ENCODE results near the gene ZBTB39. TPM values are rescaled to one million over a fixed set of nuclear protein-coding genes. Genes with fewer than 3 reads are reported as not detected.

ZBTB39 gene
- total RNA-seq, 4 donors from 2014 or later: 7.6 to 13.0 (median 10.9) TPM

- DNase-seq: no peak
- intact Hi-C loops (cut with DNase I; ENCODE audit: low total_unique reads): no loop called here
- H3K4me1 ChIP-seq: no peaks in the 10 kb centered on the region
- no peaks in the 10 kb centered on the region for H3K9me3 ChIP-seq
- no peaks in the 10 kb centered on the region for H3K27me3 ChIP-seq
- no peaks in the 10 kb centered on the region for H3K36me3 ChIP-seq
- TF ChIP-seq, protein P1, sequence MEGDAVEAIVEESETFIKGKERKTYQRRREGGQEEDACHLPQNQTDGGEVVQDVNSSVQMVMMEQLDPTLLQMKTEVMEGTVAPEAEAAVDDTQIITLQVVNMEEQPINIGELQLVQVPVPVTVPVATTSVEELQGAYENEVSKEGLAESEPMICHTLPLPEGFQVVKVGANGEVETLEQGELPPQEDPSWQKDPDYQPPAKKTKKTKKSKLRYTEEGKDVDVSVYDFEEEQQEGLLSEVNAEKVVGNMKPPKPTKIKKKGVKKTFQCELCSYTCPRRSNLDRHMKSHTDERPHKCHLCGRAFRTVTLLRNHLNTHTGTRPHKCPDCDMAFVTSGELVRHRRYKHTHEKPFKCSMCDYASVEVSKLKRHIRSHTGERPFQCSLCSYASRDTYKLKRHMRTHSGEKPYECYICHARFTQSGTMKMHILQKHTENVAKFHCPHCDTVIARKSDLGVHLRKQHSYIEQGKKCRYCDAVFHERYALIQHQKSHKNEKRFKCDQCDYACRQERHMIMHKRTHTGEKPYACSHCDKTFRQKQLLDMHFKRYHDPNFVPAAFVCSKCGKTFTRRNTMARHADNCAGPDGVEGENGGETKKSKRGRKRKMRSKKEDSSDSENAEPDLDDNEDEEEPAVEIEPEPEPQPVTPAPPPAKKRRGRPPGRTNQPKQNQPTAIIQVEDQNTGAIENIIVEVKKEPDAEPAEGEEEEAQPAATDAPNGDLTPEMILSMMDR (IDR thresholded peaks at IDR 0.05): no peak
- TF ChIP-seq POLR2A (IDR thresholded peaks at IDR 0.05): no peak
- no peak overlapping the region for H3K27ac ChIP-seq
- no peak overlapping the region for H3K4me3 ChIP-seq
Measured at GRCh38 chr12:56999456-56999855, 6.9 kb downstream of the ZBTB39 start.

DNA sequence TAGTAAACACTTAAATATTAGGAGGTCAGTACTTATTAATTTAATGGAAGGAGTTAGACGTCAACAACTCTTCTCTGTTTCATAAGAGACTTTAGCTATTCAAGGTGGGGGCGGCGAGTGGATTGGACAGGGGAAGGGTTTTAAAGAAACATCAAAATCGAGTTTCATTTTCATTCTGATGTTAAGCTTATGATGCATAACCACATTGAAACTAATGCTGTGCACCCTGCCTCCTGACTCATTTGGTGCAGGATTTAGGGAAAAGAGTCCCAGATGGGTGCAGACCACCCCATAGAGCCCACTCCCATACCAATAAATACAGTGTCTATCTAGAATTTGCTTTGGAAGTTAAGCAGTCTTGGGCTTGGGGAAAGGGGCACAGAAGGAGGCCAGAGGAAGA is 7.4 kb downstream of the ZBTB39 start:
- Histone ChIP-seq H3K36me3 (no peaks in the 10 kb centered on the region), H3K27me3 (no peaks in the 10 kb centered on the region), H3K4me1 (no peaks in the 10 kb centered on the region), H3K9me3 (no peaks in the 10 kb centered on the region), H3K4me3 (no peak overlapping the region), H3K27ac (no peak overlapping the region)
- TF ChIP-seq POLR2A (IDR thresholded peaks at IDR 0.05): no peak
- intact Hi-C loops (cut with DNase I; ENCODE audit: low total_unique reads): no loop called here
- no peak for DNase-seq

DNA sequence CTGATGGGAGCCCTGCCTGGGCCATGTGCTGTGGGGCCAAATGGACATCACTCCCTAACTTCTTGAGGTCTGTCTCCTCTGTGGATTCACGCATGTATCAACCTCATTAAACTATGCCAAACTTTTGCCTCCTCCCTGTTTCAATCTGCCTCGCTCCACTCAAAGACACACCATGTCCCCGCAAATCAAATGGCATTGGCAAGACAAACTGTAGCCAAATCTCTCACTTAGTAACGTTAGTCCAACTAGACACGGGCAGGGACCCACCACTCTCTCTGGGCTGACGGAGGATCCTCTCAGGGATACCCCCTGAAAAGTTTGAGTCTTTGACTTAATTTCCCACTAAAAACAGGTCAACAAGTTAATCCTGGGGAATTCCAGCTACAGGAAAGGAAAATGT is 8.0 kb downstream of the ZBTB39 start:
- Histone ChIP-seq H3K4me1 (no peaks in the 10 kb centered on the region), H3K4me3 (no peak overlapping the region), H3K27ac (no peak overlapping the region), H3K27me3 (no peaks in the 10 kb centered on the region), H3K36me3 (no peaks in the 10 kb centered on the region), H3K9me3 (no peaks in the 10 kb centered on the region)
- no peak for DNase-seq
- TF ChIP-seq, protein P1 (IDR thresholded peaks at IDR 0.05): no peak
- TF ChIP-seq POLR2A (IDR thresholded peaks at IDR 0.05): no peak
- intact Hi-C loops (cut with DNase I; ENCODE audit: low total_unique reads): no loop called here

DNA sequence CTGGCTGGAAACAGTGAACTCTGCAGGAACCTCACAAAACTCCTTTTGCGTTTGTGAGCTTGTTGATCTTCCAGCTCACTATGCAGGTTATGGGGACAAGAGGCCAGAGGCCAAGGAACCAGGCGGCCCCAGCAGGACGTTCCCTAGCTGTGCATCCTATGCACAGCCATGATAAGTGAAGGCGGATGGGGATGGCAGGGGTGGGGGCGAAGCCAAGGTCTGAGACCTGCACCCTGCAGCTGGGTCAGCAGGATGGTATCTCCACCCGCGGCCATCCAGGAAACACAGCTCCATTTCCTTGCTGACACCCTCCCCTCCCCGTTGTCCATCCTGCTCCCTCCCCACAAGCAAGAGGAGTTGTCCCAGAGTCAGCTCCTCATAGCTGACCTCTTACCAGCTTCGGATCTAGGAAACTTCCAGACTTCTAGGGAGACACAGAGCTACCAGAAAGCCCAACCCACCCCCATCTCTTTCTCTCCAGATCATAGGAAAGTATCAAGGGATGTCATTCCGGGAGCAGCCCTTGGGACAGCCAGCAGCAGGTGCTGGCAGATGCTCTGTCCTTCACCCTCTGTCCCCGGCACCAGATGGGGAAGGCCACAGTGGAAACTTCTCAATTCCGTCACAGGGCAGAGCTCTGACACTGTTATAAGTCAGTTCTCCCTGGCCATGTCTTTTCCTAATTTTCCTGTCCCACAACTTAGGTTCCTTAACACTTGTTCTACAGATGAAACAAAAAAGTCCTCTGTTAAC is 9.4 kb downstream of the ZBTB39 start:
- Histone ChIP-seq H3K4me1 (no peaks in the 10 kb centered on the region), H3K27me3 (no peaks in the 10 kb centered on the region), H3K27ac (no peak overlapping the region), H3K9me3 (no peaks in the 10 kb centered on the region), H3K36me3 (no peaks in the 10 kb centered on the region), H3K4me3 (no peak overlapping the region)
- TF ChIP-seq, protein P1 (IDR thresholded peaks at IDR 0.05): no peak
- no peak for TF ChIP-seq POLR2A (IDR thresholded peaks at IDR 0.05)
- DNase-seq: peak in 1 of 2 donors; percentile 48
- intact Hi-C loops (cut with DNase I; ENCODE audit: low total_unique reads): no loop called here

GRCh38 chr12:56995930-56996496 is 10.3 kb downstream of the ZBTB39 start:
- H3K9me3 ChIP-seq: no peaks in the 10 kb centered on the region
- no peak overlapping the region for H3K27ac ChIP-seq
- H3K4me3 ChIP-seq: no peak overlapping the region
- H3K4me1 ChIP-seq: no peaks in the 10 kb centered on the region
- intact Hi-C loops (cut with DNase I; ENCODE audit: low total_unique reads): no loop called here
- H3K36me3 ChIP-seq: no peaks in the 10 kb centered on the region
- H3K27me3 ChIP-seq: no peaks in the 10 kb centered on the region
- DNase-seq: no peak
- TF ChIP-seq, protein P1 (IDR thresholded peaks at IDR 0.05): no peak
- no peak for TF ChIP-seq POLR2A (IDR thresholded peaks at IDR 0.05)
